A673 (cell line): ENCODE data around the gene FGF12. TPM values are rescaled to one million over a fixed set of nuclear protein-coding genes. Genes with fewer than 3 reads are reported as not detected.

Experiments
- BruUV-seq: library from RNA; stranded (reverse); fragments of 400-500 nt; replicated peaks from 2 replicates; lab custom pipeline; 2021; lab: Mats Ljungman, UMichigan
- CTCF ChIA-PET: fragments of 300-600 bp; sonication (Branson Sonifier 250); formaldehyde crosslinking; loops from one replicate; lab custom pipeline; 2022; ENCODE audit warnings: antibody characterized with exemption; lab: Charles Lee
- POLR2A ChIA-PET: fragments of 300-600 bp; sonication (Branson Sonifier 250); formaldehyde crosslinking; loops from one replicate; lab custom pipeline; 2022; ENCODE audit warnings: antibody characterized with exemption; ENCODE audit not compliant: low non-redundant PET; lab: Charles Lee
- DNase-seq: peaks from one replicate; pipeline ENCODE4 v3.0.0-alpha.2; 2015; ENCODE audit warnings: low spot score
- H3K27ac ChIP-seq: fragments of 200-600 bp; sonication (generic); 2 replicates; pipeline ENCODE4 v1.5.1; 2016; ENCODE audit warnings: mixed run types, low read depth, mild to moderate bottlenecking, mixed read lengths, antibody characterized with exemption, low read length; ENCODE audit not compliant: poor library complexity, severe bottlenecking
- H3K27me3 ChIP-seq: fragments of 200-600 bp; sonication (generic); replicated peaks from 2 replicates; pipeline ENCODE4 v1.6.1; 2017; ENCODE audit warnings: mixed run types, low read depth, mild to moderate bottlenecking, mixed read lengths, antibody characterized with exemption, low read length; ENCODE audit not compliant: insufficient read depth, poor library complexity
- H3K36me3 ChIP-seq: fragments of 200-600 bp; sonication (generic); 2 replicates; pipeline ENCODE4 v1.6.1; 2016; ENCODE audit warnings: mixed run types, mild to moderate bottlenecking, mixed read lengths, antibody characterized with exemption, low read length; ENCODE audit not compliant: insufficient read depth, poor library complexity, severe bottlenecking
- H3K4me1 ChIP-seq: fragments of 200-600 bp; sonication (generic); 2 replicates; pipeline ENCODE4 v1.6.1; 2017; ENCODE audit warnings: mixed run types, mild to moderate bottlenecking, mixed read lengths, antibody characterized with exemption, low read length; ENCODE audit not compliant: insufficient read depth, poor library complexity, severe bottlenecking
- H3K4me3 ChIP-seq: fragments of 200-600 bp; sonication (generic); 2 replicates; pipeline ENCODE4 v1.5.1; 2016; ENCODE audit warnings: low read depth, mixed run types, mild to moderate bottlenecking, mixed read lengths, low read length; ENCODE audit not compliant: poor library complexity, severe bottlenecking
- H3K9me3 ChIP-seq: fragments of 200-600 bp; sonication (generic); 2 replicates; pipeline ENCODE4 v1.6.1; 2016; ENCODE audit warnings: mixed run types, low read depth, mild to moderate bottlenecking, mixed read lengths, antibody characterized with exemption, low read length; ENCODE audit not compliant: poor library complexity, severe bottlenecking
- EZH2 ChIP-seq: fragments of 200-600 bp; sonication (generic); IDR thresholded peaks from 2 replicates; pipeline ENCODE4 v1.6.1; 2017; ENCODE audit warnings: borderline replicate concordance, low read depth, mild to moderate bottlenecking, mixed read lengths, antibody characterized with exemption, low read length; ENCODE audit not compliant: poor library complexity, severe bottlenecking
- intact Hi-C: fragments of 100-400 bp; cut with micrococcal nuclease; formaldehyde crosslinking; loops from one replicate; pipeline ENCODE4 v1.10.0; 2022; ENCODE audit not compliant: unreplicated experiment
- total RNA-seq: library from RNA; stranded (reverse); gene quantifications from 2 replicates; pipeline ENCODE4 v1.2.3, GENCODE V29; 2021
- TF ChIP-seq, protein P1 (sequence below): fragments of 300-800, 200-600 bp; sonication (generic); conservative IDR thresholded peaks from 2 replicates; pipeline ENCODE4 v1.5.1; 2017; ENCODE audit warnings: low read depth, mild to moderate bottlenecking, antibody characterized with exemption, low read length, moderate library complexity, mixed read lengths

FGF12 gene
- total RNA-seq, 1 experiment from 2014 or later = 2.3 TPM

DNA sequence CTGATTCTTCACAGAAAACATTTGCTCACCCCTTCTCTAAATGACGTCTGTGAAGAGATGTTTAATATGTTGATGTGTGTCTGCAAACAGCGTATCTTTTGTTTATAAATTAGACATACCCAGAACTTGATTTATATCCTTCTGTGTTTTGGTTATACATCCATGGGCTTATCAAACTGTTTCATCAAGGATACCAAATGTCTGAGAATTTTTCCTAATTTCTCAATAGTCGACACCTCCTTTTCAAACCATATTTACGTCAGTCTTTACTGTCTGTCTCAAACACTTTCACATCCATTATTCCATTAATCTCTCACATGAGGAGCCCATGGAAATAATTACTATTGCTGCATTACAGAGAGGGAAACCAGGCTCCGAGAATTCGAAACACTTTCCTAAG lies 85.4 kb downstream of the FGF12 start:
- H3K27ac ChIP-seq = no peak overlapping the region
- intact Hi-C loops = no loop called here
- BruUV-seq = no TSS peak
- H3K9me3 ChIP-seq = no peaks in the 10 kb centered on the region
- H3K36me3 ChIP-seq = no peaks in the 10 kb centered on the region
- no peak overlapping the region for H3K4me3 ChIP-seq
- POLR2A ChIA-PET = no interaction called here
- H3K27me3 ChIP-seq = no peaks in the 10 kb centered on the region
- no peaks in the 10 kb centered on the region for H3K4me1 ChIP-seq
- CTCF ChIA-PET = no interaction called here
- TF ChIP-seq, protein P1, sequence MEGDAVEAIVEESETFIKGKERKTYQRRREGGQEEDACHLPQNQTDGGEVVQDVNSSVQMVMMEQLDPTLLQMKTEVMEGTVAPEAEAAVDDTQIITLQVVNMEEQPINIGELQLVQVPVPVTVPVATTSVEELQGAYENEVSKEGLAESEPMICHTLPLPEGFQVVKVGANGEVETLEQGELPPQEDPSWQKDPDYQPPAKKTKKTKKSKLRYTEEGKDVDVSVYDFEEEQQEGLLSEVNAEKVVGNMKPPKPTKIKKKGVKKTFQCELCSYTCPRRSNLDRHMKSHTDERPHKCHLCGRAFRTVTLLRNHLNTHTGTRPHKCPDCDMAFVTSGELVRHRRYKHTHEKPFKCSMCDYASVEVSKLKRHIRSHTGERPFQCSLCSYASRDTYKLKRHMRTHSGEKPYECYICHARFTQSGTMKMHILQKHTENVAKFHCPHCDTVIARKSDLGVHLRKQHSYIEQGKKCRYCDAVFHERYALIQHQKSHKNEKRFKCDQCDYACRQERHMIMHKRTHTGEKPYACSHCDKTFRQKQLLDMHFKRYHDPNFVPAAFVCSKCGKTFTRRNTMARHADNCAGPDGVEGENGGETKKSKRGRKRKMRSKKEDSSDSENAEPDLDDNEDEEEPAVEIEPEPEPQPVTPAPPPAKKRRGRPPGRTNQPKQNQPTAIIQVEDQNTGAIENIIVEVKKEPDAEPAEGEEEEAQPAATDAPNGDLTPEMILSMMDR = no peak
- no peak for TF ChIP-seq EZH2
- DNase-seq = no peak

DNA sequence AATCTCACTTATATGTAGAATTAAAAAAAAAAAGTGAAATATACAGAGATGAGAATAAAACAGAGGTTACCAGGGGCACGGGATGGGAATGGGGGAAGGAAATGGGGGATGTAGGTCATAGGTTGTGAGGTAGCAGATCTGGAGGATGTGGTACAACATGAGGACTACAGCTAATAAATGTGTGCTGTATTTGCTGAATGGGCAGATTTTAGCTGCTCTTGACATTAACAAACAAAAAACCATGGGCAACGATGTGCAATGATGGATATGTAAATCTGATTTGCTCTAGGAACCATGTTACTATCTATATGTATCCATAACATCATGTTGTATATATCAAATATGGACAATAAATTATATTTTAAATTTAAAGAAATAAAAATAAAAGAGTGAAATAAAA lies 87.4 kb downstream of the FGF12 start:
- ChIA-PET CTCF (no interaction called here), POLR2A (no interaction called here)
- no peak overlapping the region for H3K4me3 ChIP-seq
- H3K4me1 ChIP-seq = no peaks in the 10 kb centered on the region
- no peaks in the 10 kb centered on the region for H3K36me3 ChIP-seq
- no TSS peak for BruUV-seq
- TF ChIP-seq EZH2 = no peak
- TF ChIP-seq, protein P1 = no peak
- H3K27me3 ChIP-seq = no peaks in the 10 kb centered on the region
- DNase-seq = no peak
- H3K27ac ChIP-seq = no peak overlapping the region
- H3K9me3 ChIP-seq = no peaks in the 10 kb centered on the region
- intact Hi-C loops = no loop called here

- Histone ChIP-seq H3K36me3 (no peaks in the 10 kb centered on the region), H3K27me3 (no peaks in the 10 kb centered on the region), H3K4me1 (no peaks in the 10 kb centered on the region), H3K9me3 (no peaks in the 10 kb centered on the region), H3K27ac (no peak overlapping the region), H3K4me3 (no peak overlapping the region)
- CTCF ChIA-PET = no interaction called here
- DNase-seq = no peak
- no TSS peak for BruUV-seq
- TF ChIP-seq EZH2 = no peak
- TF ChIP-seq, protein P1 = no peak
- POLR2A ChIA-PET = no interaction called here
- intact Hi-C loops = no loop called here
These were observed 89.5 kb downstream of the FGF12 start for GRCh38 chr3:192637803-192638202.
